H1 (cell line): ENCODE measurements around the gene PRAF2. TPM values are rescaled to one million over a fixed set of nuclear protein-coding genes. Genes with fewer than 3 reads are reported as not detected.

ENCODE experiments used
- CTCF ChIA-PET: fragments of 300-600 bp; sonication (Branson Sonifier 250); formaldehyde crosslinking; loops from one replicate; lab custom pipeline; 2021; ENCODE audit not compliant: partially characterized antibody; lab: Charles Lee
- POLR2A ChIA-PET: fragments of 300-600 bp; sonication (Branson Sonifier 250); formaldehyde crosslinking; loops from one replicate; lab custom pipeline; 2021; ENCODE audit warnings: inconsistent platforms; ENCODE audit not compliant: partially characterized antibody; lab: Charles Lee
- DNase-seq, 2 experiments: peaks; one replicate each; pipeline versions ENCODE4 v3.0.0 to v3.0.0-alpha.2; 2010 to 2022; ENCODE audit warnings: low spot score in 2 of 2, low read depth in 1 of 2, mixed read lengths in 1 of 2
- FAIRE-seq: peaks from 2 replicates; lab custom pipeline; 2011; peaks lifted over from hg19 to GRCh38; lab: Jason Lieb, UNC
- H2AFZ ChIP-seq: 2 replicates; pipeline ENCODE4 v1.8.1; 2012; ENCODE audit warnings: low read length, inconsistent platforms
- H2AK5ac ChIP-seq: 2 replicates; pipeline ENCODE4 v1.6.1; 2013; ENCODE audit warnings: low read depth, low read length
- H2BK120ac ChIP-seq: replicated peaks from 2 replicates; pipeline ENCODE3; 2013; ENCODE audit warnings: low read depth, low read length, inconsistent platforms
- H2BK12ac ChIP-seq: 2 replicates; pipeline ENCODE4 v1.6.1; 2013; ENCODE audit warnings: low read depth, low read length
- H2BK15ac ChIP-seq: 2 replicates; pipeline ENCODE4 v1.6.1; 2013; ENCODE audit warnings: low read length
- H2BK20ac ChIP-seq: 2 replicates; pipeline ENCODE4 v1.6.1; 2013; ENCODE audit warnings: low read length
- H2BK5ac ChIP-seq: 2 replicates; pipeline ENCODE4 v1.6.1; 2013; ENCODE audit warnings: low read depth, low read length
- H3K14ac ChIP-seq: 2 replicates; pipeline ENCODE4 v1.6.1; 2013; ENCODE audit warnings: inconsistent platforms; ENCODE audit not compliant: insufficient read length
- H3K18ac ChIP-seq: 2 replicates; pipeline ENCODE4 v1.6.1; 2013; ENCODE audit warnings: low read length; ENCODE audit errors: extremely low read depth
- H3K23ac ChIP-seq: 2 replicates; pipeline ENCODE4 v1.6.1; 2013; ENCODE audit warnings: inconsistent platforms; ENCODE audit not compliant: insufficient read length
- H3K23me2 ChIP-seq: 2 replicates; pipeline ENCODE4 v1.6.1; 2013; ENCODE audit warnings: low read depth, low read length
- H3K27ac ChIP-seq: 2 replicates; pipeline ENCODE4 v1.6.1; 2011; ENCODE audit warnings: low read depth, low read length, inconsistent platforms
- H3K27me3 ChIP-seq, 4 experiments: replicated peaks in 1 of 4; 1 replicate in 1 of 4; 2 replicates in 3 of 4; pipeline versions ENCODE4 v1.6.1 to v1.8.1; 2011 to 2013; ENCODE audit warnings: low read length in 3 of 4, mild to moderate bottlenecking in 3 of 4, inconsistent platforms in 2 of 4, mixed read lengths in 2 of 4, moderate library complexity in 1 of 4; ENCODE audit not compliant: control insufficient read depth in 3 of 4, insufficient read depth in 3 of 4; ENCODE audit errors: extremely low read depth in 1 of 4
- H3K36me3 ChIP-seq, 4 experiments: 2 replicates each; pipeline versions ENCODE4 v1.6.1 to v1.8.1; 2011 to 2013; ENCODE audit warnings: mild to moderate bottlenecking in 4 of 4, low read length in 3 of 4, moderate library complexity in 2 of 4, control low read depth in 1 of 4, inconsistent platforms in 1 of 4; ENCODE audit not compliant: insufficient read depth in 4 of 4, control insufficient read depth in 2 of 4
- H3K4ac ChIP-seq: replicated peaks from 2 replicates; pipeline ENCODE3; 2013; ENCODE audit warnings: low read length, low read depth, mixed read lengths, inconsistent platforms; ENCODE audit not compliant: insufficient read length
- H3K4me1 ChIP-seq, 4 experiments: replicated peaks in 1 of 4; 1 replicate in 1 of 4; 2 replicates in 3 of 4; pipeline versions ENCODE4 v1.6.1 to v1.8.1; 2011 to 2013; ENCODE audit warnings: low read length in 3 of 4, inconsistent platforms in 2 of 4, mixed read lengths in 1 of 4; ENCODE audit not compliant: insufficient read depth in 4 of 4, control insufficient read depth in 3 of 4
- H3K4me2 ChIP-seq, 2 experiments: 2 replicates each; pipeline versions ENCODE4 v1.6.1 to v1.8.1; 2011 to 2013; ENCODE audit warnings: low read depth in 2 of 2, low read length in 2 of 2, control low read depth in 1 of 2, inconsistent platforms in 1 of 2, mild to moderate bottlenecking in 1 of 2; ENCODE audit not compliant: insufficient read depth in 1 of 2
- H3K4me3 ChIP-seq, 4 experiments: fragments of 200-600, 300-600 bp in 1 of 4; sonication (generic), shearing (Covaris generic), sonication (Bioruptor Twin) in 1 of 4; 2 replicates each; pipeline versions ENCODE4 v1.5.1 to v1.8.1; 2011 to 2016; ENCODE audit warnings: low read length in 4 of 4, low read depth in 3 of 4, control low read depth in 2 of 4, inconsistent platforms in 2 of 4, mild to moderate bottlenecking in 2 of 4, mixed read lengths in 1 of 4, moderate library complexity in 1 of 4; ENCODE audit not compliant: insufficient read depth in 2 of 4; ENCODE audit errors: extremely low read depth in 1 of 4
- H3K56ac ChIP-seq: replicated peaks from 2 replicates; pipeline ENCODE3; 2013; ENCODE audit warnings: low read depth, mild to moderate bottlenecking, mixed read lengths, low read length, inconsistent platforms; ENCODE audit not compliant: insufficient read length
- H3K79me1 ChIP-seq: 2 replicates; pipeline ENCODE4 v1.6.1; 2013; ENCODE audit warnings: low read depth, low read length, control low read depth
- H3K79me2 ChIP-seq, 2 experiments: 2 replicates each; pipeline versions ENCODE4 v1.6.1 to v1.8.1; 2012 to 2013; ENCODE audit warnings: low read length in 2 of 2, mild to moderate bottlenecking in 2 of 2, inconsistent platforms in 1 of 2; ENCODE audit not compliant: insufficient read depth in 2 of 2, control insufficient read depth in 1 of 2
- H3K9ac ChIP-seq, 4 experiments: replicated peaks in 1 of 4; 1 replicate in 1 of 4; 2 replicates in 3 of 4; pipeline versions ENCODE4 v1.6.1 to v1.8.1; 2011 to 2013; ENCODE audit warnings: low read depth in 3 of 4, low read length in 3 of 4, control low read depth in 2 of 4, mild to moderate bottlenecking in 2 of 4, moderate library complexity in 2 of 4, inconsistent platforms in 1 of 4; ENCODE audit errors: extremely low read depth in 1 of 4
- H3K9me3 ChIP-seq, 2 experiments: 2 replicates each; pipeline versions ENCODE4 v1.6.1 to v1.8.1; 2012 to 2013; ENCODE audit warnings: mild to moderate bottlenecking in 2 of 2, moderate library complexity in 2 of 2, control low read depth in 1 of 2, inconsistent platforms in 1 of 2, low read depth in 1 of 2, low read length in 1 of 2, mixed read lengths in 1 of 2; ENCODE audit not compliant: insufficient read depth in 2 of 2
- H4K20me1 ChIP-seq, 2 experiments: replicated peaks in 1 of 2; 2 replicates each; pipeline versions ENCODE3 to v1.8.1; 2011 to 2013; ENCODE audit warnings: inconsistent platforms in 2 of 2, low read length in 2 of 2, mild to moderate bottlenecking in 1 of 2; ENCODE audit not compliant: insufficient read depth in 2 of 2, control insufficient read depth in 1 of 2
- H4K5ac ChIP-seq: 2 replicates; pipeline ENCODE4 v1.6.1; 2013; ENCODE audit warnings: low read length, low read depth, mixed read lengths, inconsistent platforms; ENCODE audit not compliant: insufficient read length
- H4K8ac ChIP-seq: 2 replicates; pipeline ENCODE4 v1.8.0; 2013; ENCODE audit warnings: mild to moderate bottlenecking, moderate library complexity, low read length, inconsistent platforms; ENCODE audit not compliant: insufficient read depth; ENCODE audit errors: extremely low read depth
- H4K91ac ChIP-seq: replicated peaks from 2 replicates; pipeline ENCODE3; 2013; ENCODE audit warnings: low read length, mixed read lengths, inconsistent platforms; ENCODE audit not compliant: insufficient read length
- KDM5A ChIP-seq: fragments of 200-600 bp; IDR thresholded peaks from 2 replicates; pipeline ENCODE4 v1.7.1; 2012; ENCODE audit warnings: mild to moderate bottlenecking, low read length, inconsistent platforms, mixed read lengths
- WGBS, 2 experiments: shearing (Covaris generic) in 1 of 2; methylation state at CpG; one replicate each; pipeline versions ENCODE4 v1.1.6 to v1.1.7; 2013 to 2015; ENCODE audit warnings: low lambda C conversion rate in 2 of 2, mixed read lengths in 2 of 2, inconsistent platforms in 1 of 2, low coverage in 1 of 2, missing lambda C conversion rate in 1 of 2; ENCODE audit not compliant: insufficient replicate concordance in 2 of 2, insufficient coverage in 1 of 2, insufficient read length in 1 of 2; ENCODE audit errors: extremely low coverage in 1 of 2, missing lambda C conversion rate in 1 of 2; 5-methylcytosine and 5-hydroxymethylcytosine counted together
- polyA plus RNA-seq, 7 experiments: library from polyadenylated mRNA; depleted of rRNA in 3 of 7; stranded (reverse) in 5 of 7; unstranded in 2 of 7; fragments of >200 nt in 5 of 7; fragments of 200-250 nt in 2 of 7; gene quantifications; 1 replicate in 5 of 7; 2 replicates in 1 of 7; 4 replicates in 1 of 7; pipeline versions ENCODE4 v1.2.1 to v1.2.3, GENCODE V29; 2011 to 2013; ENCODE audit warnings: missing spikeins in 2 of 7, mixed read lengths in 2 of 7
- total RNA-seq: library from RNA; stranded (reverse); fragmentation: NEBNext Ultra II Directional; extraction: Animal tissue kit (Norgen Biotek cat#: 25700); gene quantifications from 2 replicates; pipeline ENCODE4 v1.2.1, GENCODE V29; 2021

The PRAF2 gene
- total and polyA plus RNA-seq, 2 of the 8 experiments (the other 6 are each of a cell fraction or from before 2014, with no cell fraction given) = 11.3 to 15.4 TPM

- H3K14ac ChIP-seq = no peak within 1 kb of the TSS
- TF ChIP-seq KDM5A = no peak
- TF ChIP-seq, all 59 proteins: peak for 0
- ChIA-PET POLR2A (interaction anchor here (0.8 to 1.9 kb wide), 4 partner anchors 17 to 32 kb away, joined by 4 to 5 read pairs (median 4); no protein-coding TSS in a partner anchor), CTCF (interaction anchor here (0.6 kb wide), 1 partner anchor 19 kb away, joined by 3 read pairs; no protein-coding TSS in a partner anchor)
- no peak within 1 kb of the TSS for H2BK120ac ChIP-seq
- no peak within 1 kb of the TSS for H2AK5ac ChIP-seq
- peaks cover 0 to 13% of the 10 kb centered on the region in 2 experiments; a peak in 3 of 4 replicates for H3K79me2 ChIP-seq
- no peak within 1 kb of the TSS for H3K56ac ChIP-seq
- H3K23ac ChIP-seq = no peak within 1 kb of the TSS
- peaks cover 3% of the 10 kb centered on the region; the same call in 1 of the 2 replicates for H3K23me2 ChIP-seq
- H3K27me3 ChIP-seq = no peaks in the 10 kb centered on the region
- H3K4me3 ChIP-seq = peak within 1 kb of the TSS; percentile 46 to 66 (median 51)
- H3K9ac ChIP-seq = peak within 1 kb of the TSS in 2 of 4 experiments; percentile 22 to 48; a peak in 3 of 7 replicates
- H2BK5ac ChIP-seq = no peak within 1 kb of the TSS; the same call in 1 of the 2 replicates
- H4K5ac ChIP-seq = no peak within 1 kb of the TSS
- FAIRE-seq (no peak), DNase-seq (no peak)
- no peak within 1 kb of the TSS for H3K4ac ChIP-seq
- no peak within 1 kb of the TSS for H3K18ac ChIP-seq
- no peak within 1 kb of the TSS for H4K91ac ChIP-seq
- H4K8ac ChIP-seq = no peak within 1 kb of the TSS
- no peaks in the 10 kb centered on the region for H3K9me3 ChIP-seq
- H3K4me2 ChIP-seq = peak within 1 kb of the TSS; percentile 78 to 85
- no peaks in the 10 kb centered on the region for H4K20me1 ChIP-seq
- H3K79me1 ChIP-seq = 0 out of 2 replicates have a peak, but pooled peaks cover 4% of the 10 kb centered on the region
- peaks cover 0 to 4% (median 3%) of the 10 kb centered on the region in 4 experiments; a peak in 2 of 8 replicates for H3K36me3 ChIP-seq
- 14% methylated on average over 1 of the region's 5 CpGs; no CpG with 5 or more reads in 1 of the 2 experiments for WGBS, 2 experiments
- 0 out of 2 replicates have a peak within 1 kb of the TSS, but pooled peaks have one; percentile 17 for H2BK12ac ChIP-seq
- H2BK15ac ChIP-seq = no peak within 1 kb of the TSS
- H3K4me1 ChIP-seq = peaks cover 0 to 4% (median 0%) of the 10 kb centered on the region in 4 experiments; a peak in 5 of 7 replicates
- H2AFZ ChIP-seq = no peak within 1 kb of the TSS
- no peak within 1 kb of the TSS for H3K27ac ChIP-seq
- no peak within 1 kb of the TSS for H2BK20ac ChIP-seq
Observed at GRCh38 chrX:49058794-49059193, 15.0 kb downstream of the PRAF2 start, which contains the start of gene CCDC120. Gene CCDC120, plus strand, starts transcription at chrX:49058999. Its CDS starts 3,043 bp downstream, at chrX:49062042.
